Activated naive CD4-positive, alpha-beta T cell treated with anti-CD3 and anti-CD28 coated beads for 36 hours (primary cell): ENCODE measurements around the gene TLE3. TPM values are rescaled to one million over a fixed set of nuclear protein-coding genes. Genes with fewer than 3 reads are reported as not detected.

Experiments
- CTCF ChIA-PET: fragments of 350-600 bp; sonication (Branson Sonifier 250); formaldehyde crosslinking; loops from one replicate; lab custom pipeline; 2021; ENCODE audit warnings: antibody characterized with exemption; lab: Charles Lee
- DNase-seq: peaks from one replicate; pipeline ENCODE4 v3.0.0-alpha.2; 2020
- H3K27ac Mint-ChIP-seq: one replicate; pipeline ENCODE4 v1.8.0; 2021; ENCODE audit warnings: mild to moderate bottlenecking, mixed read lengths
- H3K27me3 Mint-ChIP-seq: one replicate; pipeline ENCODE4 v1.8.0; 2021; ENCODE audit warnings: low read depth, mixed read lengths
- H3K36me3 Mint-ChIP-seq: one replicate; pipeline ENCODE4 v1.8.0; 2021; ENCODE audit warnings: low read depth, mixed read lengths
- H3K4me1 Mint-ChIP-seq: one replicate; pipeline ENCODE4 v1.8.0; 2021; ENCODE audit warnings: low read depth, mixed read lengths
- H3K4me3 Mint-ChIP-seq: one replicate; pipeline ENCODE4 v1.8.0; 2021; ENCODE audit warnings: mild to moderate bottlenecking, moderate library complexity, mixed read lengths
- H3K9me3 Mint-ChIP-seq: one replicate; pipeline ENCODE4 v1.8.0; 2021; ENCODE audit warnings: mixed read lengths
- intact Hi-C: fragments of 100-400 bp; cut with micrococcal nuclease; formaldehyde crosslinking; loops from one replicate; pipeline ENCODE4 v1.15.1; 2023
- total RNA-seq, 2 experiments: library from RNA; stranded (reverse); gene quantifications; one replicate each; pipeline ENCODE4 v1.2.3, GENCODE V29; 2021

Gene TLE3
- total RNA-seq, 2 experiments from 2014 or later = 105 to 109 TPM

- Mint-ChIP-seq H3K4me1 (peaks cover 14% of the 10 kb centered on the region), H3K9me3 (no peaks in the 10 kb centered on the region), H3K36me3 (no peaks in the 10 kb centered on the region), H3K27ac (no peak overlapping the region), H3K27me3 (peaks cover 2% of the 10 kb centered on the region), H3K4me3 (no peak overlapping the region)
- CTCF ChIA-PET = interaction anchor here (0.6 to 1.2 kb wide), 2 partner anchors 197 to 642 kb away, joined by 3 read pairs; no protein-coding TSS in a partner anchor
- no peak for DNase-seq
- intact Hi-C loops = no loop called here
Measured at GRCh38 chr15:70103880-70104626, 6.3 kb upstream of the TLE3 start.

GRCh38 chr15:70102827-70103226 lies 5.1 kb upstream of the TLE3 start:
- Mint-ChIP-seq H3K9me3 (no peaks in the 10 kb centered on the region), H3K4me3 (no peak overlapping the region), H3K27ac (no peak overlapping the region), H3K4me1 (peaks cover 14% of the 10 kb centered on the region), H3K27me3 (peaks cover 2% of the 10 kb centered on the region), H3K36me3 (no peaks in the 10 kb centered on the region)
- CTCF ChIA-PET = interaction anchor here (0.8 to 1.2 kb wide), 2 partner anchors 198 to 386 kb away, joined by 3 read pairs; no protein-coding TSS in a partner anchor
- intact Hi-C loops = no loop called here
- DNase-seq = no peak

DNA sequence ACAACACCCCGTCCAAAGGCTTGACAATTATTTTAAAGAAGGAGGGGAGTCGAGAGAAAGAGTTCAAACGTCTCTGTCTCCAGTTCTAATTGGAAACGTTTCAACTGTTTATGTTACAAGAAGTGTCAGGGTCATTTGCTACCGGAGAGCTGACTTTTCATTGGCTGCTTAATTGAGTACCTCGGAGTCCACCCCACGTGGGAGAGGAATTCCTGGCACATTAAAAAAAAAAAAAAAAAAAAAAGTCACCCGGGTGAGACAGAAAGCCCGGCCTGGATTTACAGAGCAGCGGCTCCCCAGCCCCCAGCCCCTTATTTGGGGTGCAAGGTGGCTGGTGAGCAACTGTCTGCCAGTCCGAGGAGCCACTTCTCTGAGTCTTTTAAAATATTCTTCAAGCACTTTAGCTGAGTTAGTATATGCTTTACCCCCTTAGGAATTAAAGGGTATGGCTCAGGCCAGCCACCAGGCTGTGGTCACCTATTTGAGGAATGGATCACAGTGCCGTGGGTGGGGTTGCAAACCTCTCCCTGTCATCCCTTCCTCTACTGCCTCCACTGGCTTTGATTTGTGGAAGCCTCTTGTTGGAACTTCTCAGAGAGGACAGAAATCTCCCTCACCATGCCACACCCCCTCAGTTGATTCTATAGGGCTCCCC lies 3.9 kb upstream of the TLE3 start:
- no peak overlapping the region for H3K4me3 Mint-ChIP-seq
- H3K36me3 Mint-ChIP-seq = peaks cover 2% of the 10 kb centered on the region
- no peak overlapping the region for H3K27ac Mint-ChIP-seq
- H3K9me3 Mint-ChIP-seq = no peaks in the 10 kb centered on the region
- intact Hi-C loops = no loop called here
- no peak for DNase-seq
- H3K4me1 Mint-ChIP-seq = peaks cover 14% of the 10 kb centered on the region
- CTCF ChIA-PET = interaction anchor here (0.7 to 1.3 kb wide), 4 partner anchors 40 to 376 kb away, joined by 3 to 4 read pairs (median 4); no protein-coding TSS in a partner anchor
- H3K27me3 Mint-ChIP-seq = peaks cover 2% of the 10 kb centered on the region

DNA sequence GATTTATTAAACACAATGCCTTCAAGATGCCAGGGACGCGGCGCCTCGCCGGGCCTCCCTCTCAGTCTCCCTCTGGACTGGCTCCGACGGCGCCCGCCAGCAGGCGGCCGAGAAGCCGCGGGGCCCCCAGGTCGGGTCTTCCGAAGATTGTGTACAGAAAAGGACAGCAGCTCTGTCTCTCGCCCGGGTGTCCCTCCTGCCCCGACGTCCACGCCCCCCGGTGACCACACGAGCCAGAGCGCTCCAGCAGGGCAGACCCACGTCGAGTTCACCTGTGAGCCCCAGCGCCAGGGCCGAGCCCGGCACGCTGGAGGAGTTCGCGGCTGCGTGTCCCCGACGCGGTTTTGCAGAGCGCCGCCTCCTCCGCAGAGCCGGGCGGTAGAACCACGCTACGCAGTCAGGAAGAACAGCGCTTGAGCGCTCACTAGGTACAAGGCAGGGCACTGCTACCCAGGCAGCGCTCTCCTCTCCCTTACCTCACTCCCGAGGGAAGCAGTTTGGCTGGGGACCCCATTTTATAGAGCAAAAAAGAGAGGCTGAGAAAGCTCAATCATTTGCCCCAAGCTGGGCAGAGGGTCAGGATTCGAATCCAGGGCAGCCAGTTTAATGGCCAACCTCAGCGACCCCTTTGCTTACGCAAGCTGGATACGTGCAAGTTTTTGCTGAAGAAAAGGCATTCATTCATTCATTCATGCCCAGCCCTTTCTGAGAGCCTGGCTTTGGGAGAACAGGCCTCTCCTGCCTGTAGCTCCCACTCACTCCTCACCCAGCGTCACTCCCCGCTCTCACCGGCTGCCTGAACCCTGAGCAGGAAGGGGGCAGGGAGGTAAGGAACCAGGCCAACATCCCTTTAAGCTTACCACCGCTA lies 3.0 kb upstream of the TLE3 start:
- intact Hi-C loops = loop anchor here (1.0 kb wide), 1 partner anchor 386 kb away; no protein-coding TSS in a partner anchor
- CTCF ChIA-PET = interaction anchor here (0.7 to 1.7 kb wide), 5 partner anchors 41 to 377 kb away, joined by 3 to 4 read pairs (median 4); no protein-coding TSS in a partner anchor
- Mint-ChIP-seq H3K4me3 (peak overlapping the region; percentile 97), H3K4me1 (peaks cover 14% of the 10 kb centered on the region), H3K9me3 (no peaks in the 10 kb centered on the region), H3K27ac (no peak overlapping the region), H3K36me3 (peaks cover 6% of the 10 kb centered on the region), H3K27me3 (peaks cover 2% of the 10 kb centered on the region)
- peak; percentile 77 for DNase-seq

GRCh38 chr15:70099967-70100473 lies 2.3 kb upstream of the TLE3 start:
- CTCF ChIA-PET = interaction anchor here (1.3 to 1.7 kb wide), 2 partner anchors 352 to 366 kb away, joined by 4 read pairs; no protein-coding TSS in a partner anchor
- peak overlapping the region; percentile 97 for H3K4me3 Mint-ChIP-seq
- peak; percentile 43 for DNase-seq
- H3K36me3 Mint-ChIP-seq = peaks cover 11% of the 10 kb centered on the region
- peak overlapping the region; percentile 97 for H3K27ac Mint-ChIP-seq
- H3K27me3 Mint-ChIP-seq = peaks cover 2% of the 10 kb centered on the region
- intact Hi-C loops = loop anchor here (1.0 to 5.0 kb wide), 15 partner anchors 42 to 1283 kb away; partner anchors contain the start of gene RPLP1
- H3K9me3 Mint-ChIP-seq = no peaks in the 10 kb centered on the region
- peaks cover 14% of the 10 kb centered on the region for H3K4me1 Mint-ChIP-seq

DNA sequence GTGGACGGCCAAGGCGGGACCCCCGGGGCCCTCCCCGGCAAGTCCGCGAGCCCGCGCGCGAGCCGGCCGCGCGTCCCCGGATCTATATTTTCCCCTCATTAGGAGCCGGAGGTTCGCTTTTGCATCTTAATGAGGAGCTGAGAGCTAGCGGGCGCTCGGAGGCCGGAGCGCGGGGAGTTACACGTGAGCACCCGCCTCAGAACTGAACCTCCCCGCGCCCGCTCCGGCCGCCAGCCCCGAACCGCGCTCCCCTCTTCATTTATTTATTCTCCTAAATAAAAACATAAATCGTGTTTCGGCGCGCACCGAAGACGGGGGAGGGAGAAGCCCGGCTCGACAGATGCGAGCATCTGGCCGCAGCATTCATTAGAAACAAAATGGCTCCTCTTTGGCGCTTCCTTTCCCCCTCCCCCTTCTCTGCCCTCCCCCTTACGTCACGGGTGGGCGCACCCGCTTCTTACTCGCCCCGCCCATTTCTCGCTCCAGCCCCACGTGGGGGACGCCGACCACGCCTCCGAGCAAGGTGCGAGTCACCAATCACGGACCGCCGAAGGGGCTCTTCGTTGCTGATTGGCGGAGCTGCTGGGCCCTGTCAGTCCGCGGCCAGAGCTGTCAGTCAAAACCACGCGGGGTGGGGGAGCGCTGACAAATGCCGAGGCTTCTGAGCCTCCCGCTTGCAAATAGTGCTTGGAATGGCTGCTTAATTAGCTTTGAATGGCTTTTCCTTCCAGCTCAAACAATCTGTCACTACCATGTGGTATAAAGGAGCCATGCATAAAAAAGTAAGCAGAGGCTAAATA lies 1.6 kb upstream of the TLE3 start:
- CTCF ChIA-PET = interaction anchor here (1.7 kb wide), 1 partner anchor 353 kb away, joined by 4 read pairs; no protein-coding TSS in a partner anchor
- Mint-ChIP-seq H3K27ac (peak overlapping the region; percentile 97), H3K4me3 (peak overlapping the region; percentile 97), H3K9me3 (no peaks in the 10 kb centered on the region), H3K4me1 (peaks cover 20% of the 10 kb centered on the region), H3K36me3 (peaks cover 17% of the 10 kb centered on the region), H3K27me3 (peaks cover 2% of the 10 kb centered on the region)
- intact Hi-C loops = loop anchor here (1.0 to 5.0 kb wide), 14 partner anchors 43 to 1282 kb away; partner anchors contain the start of gene RPLP1
- DNase-seq = peak; percentile 100

- Mint-ChIP-seq H3K4me1 (peaks cover 27% of the 10 kb centered on the region), H3K27me3 (peaks cover 2% of the 10 kb centered on the region), H3K4me3 (peak overlapping the region; percentile 97), H3K27ac (peak overlapping the region; percentile 97), H3K9me3 (no peaks in the 10 kb centered on the region), H3K36me3 (peaks cover 22% of the 10 kb centered on the region)
- intact Hi-C loops = loop anchor here (1.0 to 5.0 kb wide), 14 partner anchors 44 to 1281 kb away; partner anchors contain the start of gene RPLP1
- CTCF ChIA-PET = interaction anchor here (0.5 to 1.7 kb wide), 7 partner anchors 15 to 635 kb away, joined by 3 to 4 read pairs (median 3); no protein-coding TSS in a partner anchor
- DNase-seq = peak; percentile 38
Measured at GRCh38 chr15:70098461-70099166, 897 bp upstream of the TLE3 start.

- intact Hi-C loops = loop anchor here (2.0 to 5.0 kb wide), 8 partner anchors 76 to 1281 kb away; no protein-coding TSS in a partner anchor
- Mint-ChIP-seq H3K27me3 (peaks cover 2% of the 10 kb centered on the region), H3K27ac (peak overlapping the region; percentile 87), H3K4me3 (peak overlapping the region; percentile 97), H3K9me3 (no peaks in the 10 kb centered on the region), H3K36me3 (peaks cover 27% of the 10 kb centered on the region), H3K4me1 (peaks cover 32% of the 10 kb centered on the region)
- DNase-seq = no peak
- CTCF ChIA-PET = interaction anchor here (0.6 to 1.7 kb wide), 7 partner anchors 15 to 635 kb away, joined by 3 to 4 read pairs (median 3); no protein-coding TSS in a partner anchor
Measured at GRCh38 chr15:70098153-70098460, 390 bp upstream of the TLE3 start.

DNA sequence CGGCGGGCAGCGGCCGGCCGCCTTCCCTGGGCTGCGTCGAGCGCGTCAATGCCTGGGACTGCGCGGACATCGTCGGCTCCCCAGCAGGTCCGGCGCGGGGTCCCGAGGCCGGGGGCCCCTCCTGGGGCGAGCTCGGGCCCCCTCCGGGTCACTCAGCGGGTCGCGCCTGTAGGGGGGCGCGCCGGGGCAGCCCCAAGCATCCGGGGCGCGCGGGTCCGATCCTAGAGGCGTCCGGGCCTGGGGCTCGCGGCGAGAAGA lies 725 bp downstream of the TLE3 start:
- peak overlapping the region; percentile 99 for H3K27ac Mint-ChIP-seq
- CTCF ChIA-PET = interaction anchor here (1.0 kb wide), 1 partner anchor 357 kb away, joined by 3 read pairs; no protein-coding TSS in a partner anchor
- H3K4me1 Mint-ChIP-seq = peaks cover 43% of the 10 kb centered on the region
- H3K4me3 Mint-ChIP-seq = peak overlapping the region; percentile 97
- peaks cover 33% of the 10 kb centered on the region for H3K36me3 Mint-ChIP-seq
- no peaks in the 10 kb centered on the region for H3K9me3 Mint-ChIP-seq
- H3K27me3 Mint-ChIP-seq = peaks cover 2% of the 10 kb centered on the region
- intact Hi-C loops = loop anchor here (1.0 to 5.0 kb wide), 6 partner anchors 75 to 1280 kb away; no protein-coding TSS in a partner anchor
- DNase-seq = no peak

- peak overlapping the region; percentile 99 for H3K4me3 Mint-ChIP-seq
- peak; percentile 72 for DNase-seq
- CTCF ChIA-PET = interaction anchor here (1.0 kb wide), 1 partner anchor 357 kb away, joined by 3 read pairs; no protein-coding TSS in a partner anchor
- intact Hi-C loops = loop anchor here (1.0 to 5.0 kb wide), 6 partner anchors 74 to 1279 kb away; no protein-coding TSS in a partner anchor
- H3K27ac Mint-ChIP-seq = peak overlapping the region; percentile 97
- peaks cover 2% of the 10 kb centered on the region for H3K27me3 Mint-ChIP-seq
- H3K36me3 Mint-ChIP-seq = peaks cover 37% of the 10 kb centered on the region
- no peaks in the 10 kb centered on the region for H3K9me3 Mint-ChIP-seq
- H3K4me1 Mint-ChIP-seq = peaks cover 44% of the 10 kb centered on the region
Measured at GRCh38 chr15:70096215-70097062, 1.3 kb downstream of the TLE3 start.
